Measurements from ENCODE around the gene PNMT.

The PNMT gene

GRCh38 chr17:39667945-39668924, at the start of gene PNMT:
PNMT (plus strand) TSS chr17:39668453; CDS start chr17:39668476, 23 bp downstream.
- DNase-seq = peak; percentile 73

- no peak for DNase-seq
These were observed 49.1 kb upstream of the PNMT start for GRCh38 chr17:39618956-39619785.

GRCh38 chr17:39619786-39620101, 48.5 kb upstream of the PNMT start:
- no peak for DNase-seq

GRCh38 chr17:39621523-39622379, 46.5 kb upstream of the PNMT start:
- DNase-seq = peak; percentile 90

GRCh38 chr17:39622380-39623006, 45.8 kb upstream of the PNMT start:
- DNase-seq = peak; percentile 91

- DNase-seq = peak; percentile 91
These were observed 44.8 kb upstream of the PNMT start for GRCh38 chr17:39623356-39623950.

GRCh38 chr17:39624313-39624712, 43.9 kb upstream of the PNMT start:
- DNase-seq = no peak

GRCh38 chr17:39625198-39625785, 43.0 kb upstream of the PNMT start:
- DNase-seq = no peak

GRCh38 chr17:39626171-39627046, 41.8 kb upstream of the PNMT start, which contains the start of gene PPP1R1B:
PPP1R1B (plus strand) TSS chr17:39626952; CDS start chr17:39627393, 441 bp downstream.
- DNase-seq = no peak

- DNase-seq = no peak
These were observed 41.1 kb upstream of the PNMT start for GRCh38 chr17:39627047-39627711.

- no peak for DNase-seq
These were observed 40.3 kb upstream of the PNMT start for GRCh38 chr17:39627712-39628516.

- DNase-seq = no peak
These were observed 39.4 kb upstream of the PNMT start for GRCh38 chr17:39628655-39629493.

- no peak for DNase-seq
These were observed 38.8 kb upstream of the PNMT start for GRCh38 chr17:39629494-39629880.

GRCh38 chr17:39629898-39630297, 38.4 kb upstream of the PNMT start:
- no peak for DNase-seq

- no peak for DNase-seq
These were observed 36.9 kb upstream of the PNMT start for GRCh38 chr17:39631403-39631802.

GRCh38 chr17:39632153-39632941, 35.9 kb upstream of the PNMT start:
- no peak for DNase-seq

GRCh38 chr17:39633570-39634183, 34.6 kb upstream of the PNMT start:
- no peak for DNase-seq

Measured in activated CD4-positive, alpha-beta T cell treated with anti-CD3 and anti-CD28 coated beads, Interleukin-10, Interleukin-2, amounts not matched to agents 100 ng/mL and 50 ng/mL, durations not matched to agents 16 hours and 8 hours (primary cell).